ENCODE data around the gene BOD1L1.

DNA sequence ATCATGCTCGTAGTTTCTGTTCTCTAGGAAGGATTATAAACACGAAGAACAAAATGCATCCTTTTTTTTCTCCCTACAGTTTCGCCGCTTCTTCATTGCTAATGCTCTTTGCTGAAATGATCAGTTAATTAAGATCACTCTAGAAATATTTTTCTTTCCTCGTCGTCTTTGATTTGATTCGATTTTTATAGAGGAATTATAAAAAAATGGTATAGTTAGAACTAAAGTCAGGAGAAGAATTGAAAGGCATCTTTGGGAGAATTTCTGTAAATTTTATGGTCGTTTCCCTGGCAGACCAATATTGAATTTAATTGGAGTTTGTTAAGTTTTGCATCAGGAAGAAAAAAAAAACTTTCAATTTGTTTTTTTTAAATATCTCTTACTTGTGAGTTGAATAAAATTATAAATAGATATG is 82.1 kb downstream of the BOD1L1 start:
- TF ChIP-seq, protein P1, sequence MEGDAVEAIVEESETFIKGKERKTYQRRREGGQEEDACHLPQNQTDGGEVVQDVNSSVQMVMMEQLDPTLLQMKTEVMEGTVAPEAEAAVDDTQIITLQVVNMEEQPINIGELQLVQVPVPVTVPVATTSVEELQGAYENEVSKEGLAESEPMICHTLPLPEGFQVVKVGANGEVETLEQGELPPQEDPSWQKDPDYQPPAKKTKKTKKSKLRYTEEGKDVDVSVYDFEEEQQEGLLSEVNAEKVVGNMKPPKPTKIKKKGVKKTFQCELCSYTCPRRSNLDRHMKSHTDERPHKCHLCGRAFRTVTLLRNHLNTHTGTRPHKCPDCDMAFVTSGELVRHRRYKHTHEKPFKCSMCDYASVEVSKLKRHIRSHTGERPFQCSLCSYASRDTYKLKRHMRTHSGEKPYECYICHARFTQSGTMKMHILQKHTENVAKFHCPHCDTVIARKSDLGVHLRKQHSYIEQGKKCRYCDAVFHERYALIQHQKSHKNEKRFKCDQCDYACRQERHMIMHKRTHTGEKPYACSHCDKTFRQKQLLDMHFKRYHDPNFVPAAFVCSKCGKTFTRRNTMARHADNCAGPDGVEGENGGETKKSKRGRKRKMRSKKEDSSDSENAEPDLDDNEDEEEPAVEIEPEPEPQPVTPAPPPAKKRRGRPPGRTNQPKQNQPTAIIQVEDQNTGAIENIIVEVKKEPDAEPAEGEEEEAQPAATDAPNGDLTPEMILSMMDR (IDR thresholded peaks at IDR 0.05) = no peak
- TF ChIP-seq, protein P2, sequence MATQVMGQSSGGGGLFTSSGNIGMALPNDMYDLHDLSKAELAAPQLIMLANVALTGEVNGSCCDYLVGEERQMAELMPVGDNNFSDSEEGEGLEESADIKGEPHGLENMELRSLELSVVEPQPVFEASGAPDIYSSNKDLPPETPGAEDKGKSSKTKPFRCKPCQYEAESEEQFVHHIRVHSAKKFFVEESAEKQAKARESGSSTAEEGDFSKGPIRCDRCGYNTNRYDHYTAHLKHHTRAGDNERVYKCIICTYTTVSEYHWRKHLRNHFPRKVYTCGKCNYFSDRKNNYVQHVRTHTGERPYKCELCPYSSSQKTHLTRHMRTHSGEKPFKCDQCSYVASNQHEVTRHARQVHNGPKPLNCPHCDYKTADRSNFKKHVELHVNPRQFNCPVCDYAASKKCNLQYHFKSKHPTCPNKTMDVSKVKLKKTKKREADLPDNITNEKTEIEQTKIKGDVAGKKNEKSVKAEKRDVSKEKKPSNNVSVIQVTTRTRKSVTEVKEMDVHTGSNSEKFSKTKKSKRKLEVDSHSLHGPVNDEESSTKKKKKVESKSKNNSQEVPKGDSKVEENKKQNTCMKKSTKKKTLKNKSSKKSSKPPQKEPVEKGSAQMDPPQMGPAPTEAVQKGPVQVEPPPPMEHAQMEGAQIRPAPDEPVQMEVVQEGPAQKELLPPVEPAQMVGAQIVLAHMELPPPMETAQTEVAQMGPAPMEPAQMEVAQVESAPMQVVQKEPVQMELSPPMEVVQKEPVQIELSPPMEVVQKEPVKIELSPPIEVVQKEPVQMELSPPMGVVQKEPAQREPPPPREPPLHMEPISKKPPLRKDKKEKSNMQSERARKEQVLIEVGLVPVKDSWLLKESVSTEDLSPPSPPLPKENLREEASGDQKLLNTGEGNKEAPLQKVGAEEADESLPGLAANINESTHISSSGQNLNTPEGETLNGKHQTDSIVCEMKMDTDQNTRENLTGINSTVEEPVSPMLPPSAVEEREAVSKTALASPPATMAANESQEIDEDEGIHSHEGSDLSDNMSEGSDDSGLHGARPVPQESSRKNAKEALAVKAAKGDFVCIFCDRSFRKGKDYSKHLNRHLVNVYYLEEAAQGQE (IDR thresholded peaks at IDR 0.05; ENCODE audit: insufficient read depth in 1 of 2, low read depth in 2 of 2, low read length in 1 of 2) = no peak
- TF ChIP-seq POLR2AphosphoS5 (IDR thresholded peaks at IDR 0.05; ENCODE audit: low read depth, low read length) = no peak
